HepG2 (cell line): Measurements from ENCODE around the gene HSPE1. TPM values are rescaled to one million over a fixed set of nuclear protein-coding genes. Genes with fewer than 3 reads are reported as not detected.

Experiments
- ARNT2 ChIP-seq: sonication (generic); formaldehyde crosslinking; IDR thresholded peaks from 2 replicates; pipeline ENCODE4 v1.8.0; 2022; ENCODE audit warnings: mild to moderate bottlenecking, low read depth, missing genetic modification reagents, moderate library complexity
- BCL6 ChIP-seq: IDR thresholded peaks from 2 replicates; pipeline ENCODE4 v1.6.1; 2016; ENCODE audit warnings: missing genetic modification reagents, missing compliant biosample characterization
- EZH2 ChIP-seq: conservative IDR thresholded peaks from 2 replicates; pipeline ENCODE4 v1.6.1; 2012; ENCODE audit warnings: mild to moderate bottlenecking, low read depth, low read length, moderate library complexity
- IRX3 ChIP-seq: sonication (generic); formaldehyde crosslinking; IDR thresholded peaks from 2 replicates; pipeline ENCODE4 v1.8.1; 2023; ENCODE audit warnings: mild to moderate bottlenecking, low read depth, missing genetic modification reagents, borderline replicate concordance
- KLF15 ChIP-seq: sonication (generic); formaldehyde crosslinking; IDR thresholded peaks from 2 replicates; pipeline ENCODE4 v1.8.1; 2023; ENCODE audit warnings: borderline replicate concordance, mild to moderate bottlenecking, inconsistent platforms, missing genetic modification reagents, mixed read lengths
- MED1 ChIP-seq: sonication (generic); formaldehyde crosslinking; IDR thresholded peaks from 2 replicates; pipeline ENCODE4 v1.4.0; 2020; ENCODE audit warnings: missing genetic modification reagents
- NCOA1 ChIP-seq: sonication (generic); formaldehyde crosslinking; IDR thresholded peaks from 2 replicates; pipeline ENCODE4 v1.9.0; 2021; ENCODE audit warnings: missing genetic modification reagents
- NCOR1 ChIP-seq: fragments of 200-600 bp; sonication (generic); IDR thresholded peaks from 2 replicates; pipeline ENCODE4 v1.7.0; 2017; ENCODE audit warnings: antibody characterized with exemption, low read length, borderline replicate concordance
- NFKBIZ ChIP-seq: IDR thresholded peaks from 2 replicates; pipeline ENCODE4 v1.6.1; 2018; ENCODE audit warnings: missing genetic modification reagents, missing compliant biosample characterization
- RXRA ChIP-seq: sonication (generic); formaldehyde crosslinking; IDR thresholded peaks from 2 replicates; pipeline ENCODE4 v1.5.1; 2020; ENCODE audit warnings: missing genetic modification reagents
- SIX4 ChIP-seq: sonication (generic); formaldehyde crosslinking; IDR thresholded peaks from 2 replicates; pipeline ENCODE4 v1.4.0; 2020; ENCODE audit warnings: missing genetic modification reagents
- SOX6 ChIP-seq, 2 experiments: fragments of 450-650 bp in 1 of 2; sonication (generic) in 1 of 2; formaldehyde crosslinking in 1 of 2; IDR thresholded peaks; 2 replicates each; pipeline versions ENCODE4 v1.4.0 to v1.6.1; 2017 to 2020; ENCODE audit warnings: antibody characterized with exemption in 1 of 2, mild to moderate bottlenecking in 1 of 2, missing genetic modification reagents in 1 of 2
- ZBED4 ChIP-seq: sonication (generic); formaldehyde crosslinking; IDR thresholded peaks from 2 replicates; pipeline ENCODE4 v1.4.0; 2020; ENCODE audit warnings: missing genetic modification reagents, borderline replicate concordance
- ZGPAT ChIP-seq: IDR thresholded peaks from 2 replicates; pipeline ENCODE4 v1.6.1; 2016; ENCODE audit warnings: mild to moderate bottlenecking
- ZNF337 ChIP-seq: sonication (generic); formaldehyde crosslinking; IDR thresholded peaks from 2 replicates; pipeline ENCODE4 v1.5.1; 2020; ENCODE audit warnings: missing genetic modification reagents, low read depth, mild to moderate bottlenecking, borderline replicate concordance
- ZNF556 ChIP-seq: sonication (generic); formaldehyde crosslinking; IDR thresholded peaks from 2 replicates; pipeline ENCODE4 v1.4.0; 2020; ENCODE audit warnings: mild to moderate bottlenecking, missing genetic modification reagents, borderline replicate concordance
- polyA plus RNA-seq, 8 experiments: library from polyadenylated mRNA; depleted of rRNA in 3 of 8; stranded (reverse) in 7 of 8; unstranded in 1 of 8; fragments of >200 nt; fragmentation: Illumina TruSeq in 4 of 8; extraction: Trizol in 4 of 8; gene quantifications; 2 replicates each; pipeline versions ENCODE4 v1.2.1 to v1.2.3, GENCODE V29; 2011 to 2016; ENCODE audit warnings: low read depth in 4 of 8, missing spikeins in 1 of 8, mixed read lengths in 1 of 8; ENCODE audit not compliant: insufficient read depth in 1 of 8
- total RNA-seq, 5 experiments: library from RNA; depleted of rRNA; stranded (reverse); fragments of >200 nt; fragmentation: Illumina TruSeq; extraction: Trizol; gene quantifications; 2 replicates each; pipeline ENCODE4 v1.2.3, GENCODE V29; 2016; ENCODE audit warnings: low read depth in 1 of 5
- TF ChIP-seq, protein P1 (sequence below): sonication (generic); formaldehyde crosslinking; IDR thresholded peaks from 2 replicates; pipeline ENCODE4 v1.8.0; 2022; ENCODE audit warnings: missing genetic modification reagents, mild to moderate bottlenecking, inconsistent platforms, borderline replicate concordance
- TF ChIP-seq, protein P2 (sequence below): sonication (generic); formaldehyde crosslinking; IDR thresholded peaks from 2 replicates; pipeline ENCODE4 v1.8.0; 2022; ENCODE audit warnings: mild to moderate bottlenecking, missing genetic modification reagents, moderate library complexity

The HSPE1 gene
- total and polyA plus RNA-seq, 2 of the 13 experiments (the other 11 are each of a cell fraction or from before 2014, with no cell fraction given): 244 to 823 TPM

DNA sequence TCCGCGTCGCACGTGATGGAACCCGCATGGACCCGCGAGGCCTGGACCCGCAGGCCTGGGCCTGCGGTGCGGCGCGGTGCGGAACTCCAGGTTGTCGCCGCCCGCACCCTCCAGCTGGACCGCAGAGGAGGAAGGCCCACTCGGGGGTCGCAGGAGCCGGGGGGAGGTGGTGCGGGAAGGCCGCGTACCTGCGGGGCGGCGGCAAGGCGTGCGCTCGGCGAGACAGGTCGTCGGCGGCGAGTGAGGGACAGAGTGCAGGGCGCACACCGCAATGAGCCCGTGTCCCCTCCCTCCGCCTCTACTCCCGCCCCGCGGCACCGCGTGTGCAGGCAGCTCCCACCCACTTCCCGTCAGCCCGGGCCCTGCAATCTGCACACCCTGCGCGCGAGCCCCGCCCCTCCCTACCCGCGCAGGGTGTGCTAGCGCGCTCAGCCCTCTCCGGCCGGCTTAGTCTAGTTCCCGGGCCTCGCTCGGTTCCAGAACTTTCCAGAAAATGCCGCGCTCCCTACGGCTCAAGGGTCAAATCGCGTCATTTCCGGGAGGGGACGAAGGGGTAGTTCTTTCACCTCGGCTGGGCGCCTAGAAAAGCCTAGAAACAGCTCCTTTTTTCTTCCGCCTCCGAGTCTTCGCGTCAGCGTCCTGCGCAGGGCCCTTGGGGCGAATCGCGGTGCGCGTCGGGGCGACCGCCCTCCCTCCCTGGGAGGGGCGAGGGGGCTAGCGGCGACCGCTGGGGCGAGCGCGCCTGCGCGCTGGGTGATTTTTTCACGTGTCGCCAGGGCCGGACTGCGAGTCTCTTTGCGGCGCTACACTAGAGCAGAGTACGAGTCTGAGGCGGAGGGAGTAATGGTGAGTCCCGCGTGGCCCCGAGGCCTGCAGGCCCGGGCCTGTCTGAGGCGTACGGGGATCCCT lies at the start of gene HSPE1, which contains the start of gene HSPD1 (continued):
- TF ChIP-seq KLF15 (peak; percentile 93; the same call in 1 of the 2 replicates), NCOA1 (CRISPR knock-in tag) (peak; percentile 7; the same call in 1 of the 2 replicates), ZGPAT (CRISPR knock-in tag) (peak; percentile 99), BCL6 (peak; percentile 75), EZH2 (no peak), ARNT2 (CRISPR knock-in tag) (peak; percentile 95), SOX6 (IDR thresholded peaks at IDR 0.05) (no peak), SOX6 (CRISPR knock-in tag; IDR thresholded peaks at IDR 0.05) (peak; percentile 90), SIX4 (CRISPR knock-in tag) (peak; percentile 3; the same call in 1 of the 2 replicates), RXRA (CRISPR knock-in tag) (peak; percentile 86), NFKBIZ (peak; percentile 93; the same call in 1 of the 2 replicates), MED1 (peak; percentile 94), ZNF337 (CRISPR knock-in tag) (peak; percentile 62), NCOR1 (peak; percentile 80; the same call in 1 of the 2 replicates), ZNF556 (CRISPR knock-in tag) (peak; percentile 98; the same call in 1 of the 2 replicates), IRX3 (peak; percentile 92), ZBED4 (CRISPR knock-in tag) (peak; percentile 83; the same call in 1 of the 2 replicates)
- TF ChIP-seq, protein P1, sequence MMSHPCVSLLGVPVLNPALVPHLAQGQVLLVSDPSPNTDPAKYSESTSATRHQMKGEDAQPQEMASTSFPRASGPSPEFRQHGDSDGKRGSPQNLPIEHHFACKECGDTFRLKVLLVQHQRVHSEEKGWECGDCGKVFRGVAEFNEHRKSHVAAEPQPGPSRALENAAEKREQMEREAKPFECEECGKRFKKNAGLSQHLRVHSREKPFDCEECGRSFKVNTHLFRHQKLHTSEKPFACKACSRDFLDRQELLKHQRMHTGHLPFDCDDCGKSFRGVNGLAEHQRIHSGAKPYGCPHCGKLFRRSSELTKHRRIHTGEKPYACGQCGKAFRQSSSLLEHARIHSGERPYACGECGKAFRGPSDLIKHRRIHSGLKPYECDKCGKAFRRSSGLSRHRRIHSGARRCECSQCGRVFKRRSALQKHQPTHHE (CRISPR knock-in tag): peak; percentile 93
- TF ChIP-seq, protein P2, sequence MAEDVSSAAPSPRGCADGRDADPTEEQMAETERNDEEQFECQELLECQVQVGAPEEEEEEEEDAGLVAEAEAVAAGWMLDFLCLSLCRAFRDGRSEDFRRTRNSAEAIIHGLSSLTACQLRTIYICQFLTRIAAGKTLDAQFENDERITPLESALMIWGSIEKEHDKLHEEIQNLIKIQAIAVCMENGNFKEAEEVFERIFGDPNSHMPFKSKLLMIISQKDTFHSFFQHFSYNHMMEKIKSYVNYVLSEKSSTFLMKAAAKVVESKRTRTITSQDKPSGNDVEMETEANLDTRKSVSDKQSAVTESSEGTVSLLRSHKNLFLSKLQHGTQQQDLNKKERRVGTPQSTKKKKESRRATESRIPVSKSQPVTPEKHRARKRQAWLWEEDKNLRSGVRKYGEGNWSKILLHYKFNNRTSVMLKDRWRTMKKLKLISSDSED (CRISPR knock-in tag): peak; percentile 98
